ENCODE results near the gene UPK2. TPM values are rescaled to one million over a fixed set of nuclear protein-coding genes. Genes with fewer than 3 reads are reported as not detected.

UPK2 gene
- total and polyA plus RNA-seq, 2 donors (not counting 3 experiments of a cell fraction or from before 2014, with no cell fraction given): 0.11 TPM; not detected in 1

DNA sequence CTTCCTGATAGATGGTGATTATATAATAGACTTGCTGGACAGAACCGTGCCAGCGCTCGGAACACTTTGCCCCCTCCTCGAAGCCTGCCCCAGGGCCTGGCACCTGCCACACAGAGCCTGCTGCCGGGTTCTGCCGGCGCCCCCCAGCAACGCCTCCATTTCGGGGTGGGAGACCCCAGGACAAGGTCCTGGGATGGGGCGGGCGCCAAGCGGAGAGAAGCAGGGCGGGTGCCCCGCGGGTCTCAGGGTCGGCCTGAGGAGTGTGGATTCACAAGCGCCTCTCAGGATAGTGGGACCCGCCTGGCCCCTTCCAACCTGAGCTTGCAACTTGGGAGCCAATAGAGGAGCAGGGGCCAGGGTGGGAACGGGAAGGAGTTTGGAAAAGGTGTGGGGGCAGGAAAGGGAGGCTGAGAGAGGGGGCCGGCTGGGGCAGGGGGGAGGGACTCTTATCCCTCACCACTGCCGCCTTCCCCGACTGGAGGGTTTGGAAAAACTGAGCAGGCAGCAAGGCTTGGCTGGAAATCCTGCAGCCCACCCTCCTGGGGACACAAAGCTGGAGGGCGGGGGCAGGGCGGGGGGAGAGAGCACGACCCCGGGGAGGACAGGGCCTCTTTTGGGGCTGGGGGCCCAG, 27.1 kb upstream of the UPK2 start:
- intact Hi-C loops (cut with micrococcal nuclease): loop anchor here (1.0 to 5.0 kb wide), 6 partner anchors 22 to 239 kb away; partner anchors contain the start of genes DDX6, HYOU1, RPS25 and TRAPPC4
- peaks cover 15% of the 10 kb centered on the region for H3K4me1 ChIP-seq (ENCODE audit: control insufficient read depth, extremely low read depth, insufficient read depth, low read length)
- peaks cover 0 to 2% of the 10 kb centered on the region in 2 experiments for H3K27me3 ChIP-seq (ENCODE audit: control insufficient read depth in 2 of 2, insufficient read depth in 2 of 2, low read length in 2 of 2)
- no peaks in the 10 kb centered on the region for H3K9me1 ChIP-seq (replicated peaks; ENCODE audit: control insufficient read depth, extremely low read depth, insufficient read depth, low read length)
- H2AFZ ChIP-seq (ENCODE audit: low read depth, low read length): peak overlapping the region; percentile 94
- FAIRE-seq: peak; percentile 77
- CTCF ChIA-PET: interaction anchor here (0.9 to 10.6 kb wide), 10 partner anchors 10 to 270 kb away, joined by 3 to 330 read pairs (median 8); partner anchors contain the start of gene DDX6
- H3K79me2 ChIP-seq (ENCODE audit: control insufficient read depth, insufficient read depth, low read length): peaks cover 13% of the 10 kb centered on the region
- dilution Hi-C loops (cut with MboI; ENCODE audit: extremely low pct_ligation_motif_present, low sequenced_read_pairs): no loop called here
- peak; percentile 79 for DNase-seq (ENCODE audit: low read depth, low spot score)
- no peaks in the 10 kb centered on the region for H4K20me1 ChIP-seq (replicated peaks; ENCODE audit: control insufficient read depth, extremely low read depth, insufficient read depth, low read length)
- peak overlapping the region; percentile 74 for H3K4me2 ChIP-seq (ENCODE audit: insufficient read depth, low read length)
- TF ChIP-seq, protein P1, sequence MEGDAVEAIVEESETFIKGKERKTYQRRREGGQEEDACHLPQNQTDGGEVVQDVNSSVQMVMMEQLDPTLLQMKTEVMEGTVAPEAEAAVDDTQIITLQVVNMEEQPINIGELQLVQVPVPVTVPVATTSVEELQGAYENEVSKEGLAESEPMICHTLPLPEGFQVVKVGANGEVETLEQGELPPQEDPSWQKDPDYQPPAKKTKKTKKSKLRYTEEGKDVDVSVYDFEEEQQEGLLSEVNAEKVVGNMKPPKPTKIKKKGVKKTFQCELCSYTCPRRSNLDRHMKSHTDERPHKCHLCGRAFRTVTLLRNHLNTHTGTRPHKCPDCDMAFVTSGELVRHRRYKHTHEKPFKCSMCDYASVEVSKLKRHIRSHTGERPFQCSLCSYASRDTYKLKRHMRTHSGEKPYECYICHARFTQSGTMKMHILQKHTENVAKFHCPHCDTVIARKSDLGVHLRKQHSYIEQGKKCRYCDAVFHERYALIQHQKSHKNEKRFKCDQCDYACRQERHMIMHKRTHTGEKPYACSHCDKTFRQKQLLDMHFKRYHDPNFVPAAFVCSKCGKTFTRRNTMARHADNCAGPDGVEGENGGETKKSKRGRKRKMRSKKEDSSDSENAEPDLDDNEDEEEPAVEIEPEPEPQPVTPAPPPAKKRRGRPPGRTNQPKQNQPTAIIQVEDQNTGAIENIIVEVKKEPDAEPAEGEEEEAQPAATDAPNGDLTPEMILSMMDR (IDR thresholded peaks at IDR 0.05; ENCODE audit: extremely low read depth in 1 of 2, insufficient read depth in 1 of 2, low read depth in 1 of 2, low read length in 2 of 2): peak in 1 of 2 donors; percentile 10
- TF ChIP-seq EZH2 (IDR thresholded peaks at IDR 0.05; ENCODE audit: borderline replicate concordance, low read depth, low read length, severe bottlenecking) (no peak), MYC (IDR thresholded peaks at IDR 0.05; ENCODE audit: low read depth, low read length) (no peak)
- H3K9ac ChIP-seq (replicated peaks; ENCODE audit: extremely low read depth, insufficient read depth, low read length): no peak overlapping the region
- no peaks in the 10 kb centered on the region for H3K9me3 ChIP-seq (replicated peaks; ENCODE audit: control insufficient read depth, insufficient read depth, low read length)
- POLR2A ChIA-PET: interaction anchor here (1.2 kb wide), 1 partner anchor 18 kb away, joined by 4 read pairs; no protein-coding TSS in a partner anchor
- peak overlapping the region; percentile 34 to 77 (median 64) for H3K4me3 ChIP-seq (replicated peaks in 1 of 3; ENCODE audit: insufficient read depth in 1 of 3, low read depth in 1 of 3, low read length in 3 of 3)
- peak overlapping the region; percentile 17 for H3K27ac ChIP-seq (ENCODE audit: insufficient read depth, low read depth, low read length)
- no TSS peak for BruUV-seq (replicated peaks)
- H3K36me3 ChIP-seq (ENCODE audit: control insufficient read depth in 2 of 2, extremely low read depth in 1 of 2, insufficient read depth in 2 of 2, low read length in 2 of 2): no peaks in the 10 kb centered on the region
